GM21825 (cell line): ENCODE measurements around the gene PAK2.
"Not testable (repeated sequence)": the region's sequence is repeated elsewhere in the genome, so short reads cannot be mapped to it uniquely, and the experiment has no call there.

Source experiments
- ATAC-seq: cut with Tn5 transposase; IDR thresholded peaks from one replicate; pipeline ENCODE4 v1.9.1; 2021; ENCODE audit warnings: mild to moderate bottlenecking, moderate library complexity; ENCODE audit not compliant: unreplicated experiment

Gene PAK2

DNA sequence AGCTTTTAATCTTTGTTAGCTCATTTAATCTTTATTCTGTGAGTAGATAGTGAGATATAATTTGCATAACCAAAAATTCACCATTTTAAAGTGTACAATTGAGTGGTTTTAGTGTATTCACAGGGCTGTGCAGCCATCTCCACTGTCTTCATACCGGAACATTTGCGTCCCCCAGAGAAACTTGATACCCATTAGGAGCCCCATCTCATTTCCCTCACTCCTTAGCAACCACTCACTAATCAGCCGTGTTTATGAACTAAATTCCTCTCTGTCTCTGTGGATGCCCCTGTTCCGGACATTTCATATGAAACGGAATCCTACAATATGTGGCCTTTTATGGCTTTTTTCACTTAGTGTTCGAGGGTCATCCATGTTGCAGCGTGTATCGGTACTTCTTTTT is 38.2 kb downstream of the PAK2 start:
- no peak for ATAC-seq

DNA sequence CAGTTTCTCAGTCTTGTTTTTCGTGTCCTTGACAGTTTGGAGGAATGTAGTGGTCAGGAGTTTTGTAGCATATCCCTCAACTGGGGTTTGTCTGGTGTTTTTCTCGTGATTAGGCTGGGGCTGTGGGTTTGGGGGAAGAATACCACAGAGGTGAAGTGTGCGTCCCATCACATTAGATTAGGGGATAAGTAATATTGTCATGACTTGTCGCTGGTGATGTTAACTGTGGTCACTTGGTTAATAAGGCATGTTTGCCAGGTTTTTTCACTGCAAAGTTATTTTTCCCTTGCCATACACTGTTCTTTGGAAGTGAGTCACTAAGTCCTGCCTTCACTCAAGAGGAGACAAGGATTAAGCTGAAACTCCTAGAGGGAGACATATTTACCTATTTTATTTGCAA is 39.1 kb downstream of the PAK2 start:
- ATAC-seq, result no peak

DNA sequence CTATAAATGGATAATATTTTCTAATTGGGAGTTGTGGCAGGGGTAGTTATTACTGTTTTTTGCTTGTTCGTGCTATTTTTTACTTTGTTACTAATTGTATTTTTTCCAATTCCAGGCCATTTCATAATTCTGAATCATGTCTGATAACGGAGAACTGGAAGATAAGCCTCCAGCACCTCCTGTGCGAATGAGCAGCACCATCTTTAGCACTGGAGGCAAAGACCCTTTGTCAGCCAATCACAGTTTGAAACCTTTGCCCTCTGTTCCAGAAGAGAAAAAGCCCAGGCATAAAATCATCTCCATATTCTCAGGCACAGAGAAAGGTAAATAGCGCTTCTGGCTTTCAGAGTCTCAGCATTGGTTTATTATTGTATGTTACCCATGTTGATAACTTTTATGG is 42.9 kb downstream of the PAK2 start:
- ATAC-seq, result no peak

DNA sequence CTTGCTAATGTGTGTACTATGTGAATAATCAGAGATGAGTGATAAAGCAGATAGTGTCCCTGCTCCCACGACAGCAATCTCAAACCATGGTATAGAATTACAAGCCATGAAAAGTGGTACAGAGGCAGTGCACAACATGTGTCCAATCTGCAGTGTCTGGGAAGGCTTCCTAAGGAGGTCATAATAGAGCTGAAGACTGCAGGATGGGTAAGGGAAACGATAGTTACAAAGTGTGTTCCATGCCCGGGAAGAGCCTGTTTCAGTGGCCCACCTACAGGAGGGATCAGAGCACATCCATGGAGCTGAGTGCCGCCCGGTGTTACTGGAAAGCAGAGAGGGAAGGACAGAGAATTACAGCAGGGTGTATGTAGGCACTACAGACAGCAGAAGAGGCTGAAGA is 48.9 kb downstream of the PAK2 start:
- no peak for ATAC-seq

DNA sequence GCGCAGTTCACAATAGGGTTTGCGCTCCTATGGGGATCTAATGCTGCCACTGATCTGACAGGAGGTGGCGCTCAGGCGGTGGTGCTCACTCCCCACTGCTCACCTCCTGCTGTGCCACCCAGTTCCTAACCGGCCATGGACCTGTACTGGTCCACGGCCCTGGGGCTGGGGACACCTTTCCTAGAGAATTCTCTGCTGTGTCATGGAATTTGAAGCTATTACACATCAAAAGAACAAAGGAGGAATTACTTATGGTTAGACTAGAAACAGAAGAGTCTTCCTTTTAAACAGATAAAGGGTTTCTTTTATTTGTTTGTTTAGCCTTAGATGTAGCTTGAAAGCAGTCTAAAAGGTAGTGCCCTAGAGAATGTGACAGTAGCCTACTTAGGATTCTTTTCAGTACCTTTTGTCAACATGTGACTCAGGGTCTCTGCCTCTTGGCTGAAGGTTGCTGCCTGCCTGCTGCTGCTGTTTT is 50.3 kb downstream of the PAK2 start:
- ATAC-seq, result no peak

DNA sequence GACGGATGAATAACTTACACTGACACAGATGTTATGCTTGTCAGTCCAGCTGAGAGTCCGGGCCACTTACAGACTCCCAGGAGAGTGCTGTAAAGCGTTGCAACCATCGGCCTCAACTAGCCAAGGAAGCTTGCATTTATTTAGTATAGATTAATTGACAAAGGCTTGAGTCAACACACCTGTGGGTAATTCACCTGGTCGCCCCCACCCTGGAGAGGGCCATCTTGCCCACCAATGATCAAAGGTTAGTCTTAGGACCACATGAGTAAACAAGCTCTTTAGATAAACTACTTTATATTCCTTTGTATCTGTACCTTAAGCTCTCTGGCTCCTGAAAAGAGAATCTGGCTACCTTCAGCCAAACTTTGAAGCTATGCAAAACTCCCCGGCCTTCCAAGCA is 51.0 kb downstream of the PAK2 start:
- no peak for ATAC-seq

DNA sequence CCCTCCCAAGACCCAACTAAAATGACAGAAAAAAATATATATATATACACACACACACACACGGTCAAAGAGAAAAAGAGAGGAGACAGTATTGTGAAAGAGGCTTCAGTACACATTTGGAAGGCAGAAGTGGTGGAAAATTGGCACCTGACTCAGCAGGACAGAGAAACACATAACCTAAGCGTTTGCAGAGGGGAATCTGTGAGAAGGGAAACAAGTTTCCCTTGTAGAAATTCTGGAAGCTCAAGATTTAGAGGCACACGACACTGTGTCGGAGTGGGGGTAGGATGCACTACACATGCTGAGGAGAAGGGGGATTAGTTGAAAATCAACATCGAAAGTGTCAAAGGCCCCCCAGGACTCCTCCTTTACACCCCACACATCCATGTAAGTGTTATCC is 53.1 kb downstream of the PAK2 start:
- ATAC-seq, result no peak

DNA sequence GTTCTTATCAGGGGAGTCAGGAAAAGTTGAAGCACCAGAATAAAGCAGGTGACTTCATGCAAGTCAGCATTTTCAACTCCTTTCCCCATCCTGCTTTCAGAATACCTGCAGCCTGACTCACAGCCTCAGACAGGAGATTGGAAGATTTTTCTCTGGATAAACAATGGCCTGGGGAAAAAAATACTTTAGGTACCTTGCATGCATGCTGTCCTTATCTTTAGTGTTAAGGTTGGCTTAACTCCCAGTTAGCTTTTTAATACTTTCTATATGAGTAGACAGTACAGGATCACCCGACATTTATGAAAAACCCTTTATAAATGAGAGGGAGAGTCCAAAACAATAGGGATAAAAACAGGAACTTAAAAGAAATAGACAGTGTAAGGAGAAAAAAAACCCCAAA is 53.6 kb downstream of the PAK2 start:
- no peak for ATAC-seq

DNA sequence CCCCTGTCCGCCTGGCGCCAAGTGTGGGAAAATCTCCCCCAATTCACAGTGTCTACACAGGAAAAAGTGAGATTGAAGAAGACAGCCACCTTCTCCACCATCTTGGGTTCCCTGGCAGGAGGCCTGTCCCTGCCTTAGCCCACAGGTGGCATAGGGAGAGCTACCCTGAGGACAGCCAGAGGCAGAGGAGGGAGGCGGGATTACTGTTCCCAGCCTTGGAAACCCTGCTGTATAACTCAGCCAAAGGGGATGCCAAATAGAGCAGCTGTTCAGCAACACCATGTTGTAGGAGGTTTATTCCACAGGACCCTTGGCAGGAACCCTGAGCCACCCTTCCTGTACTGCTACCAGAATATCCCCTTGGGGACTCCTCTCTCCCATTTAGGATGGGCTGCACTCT is 54.8 kb downstream of the PAK2 start:
- no peak for ATAC-seq

DNA sequence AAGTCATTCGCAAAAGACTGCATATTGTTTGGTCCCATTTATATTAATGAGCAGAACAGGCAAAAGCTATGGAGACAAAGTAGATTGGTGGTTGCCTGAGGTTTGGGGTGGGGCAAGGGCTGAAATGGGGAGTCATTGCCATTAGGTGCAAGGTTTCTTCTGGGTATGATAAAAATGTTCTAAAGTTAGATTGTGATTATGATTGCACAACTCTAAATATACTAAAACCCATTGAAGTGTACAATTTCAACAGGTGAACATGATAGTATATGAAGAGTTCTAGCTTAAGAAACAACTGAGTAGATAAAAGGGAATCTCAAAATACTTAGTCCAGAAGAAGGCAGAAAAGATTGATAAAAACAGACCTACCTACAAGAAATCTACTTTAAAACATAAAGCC is 56.7 kb downstream of the PAK2 start:
- no peak for ATAC-seq

DNA sequence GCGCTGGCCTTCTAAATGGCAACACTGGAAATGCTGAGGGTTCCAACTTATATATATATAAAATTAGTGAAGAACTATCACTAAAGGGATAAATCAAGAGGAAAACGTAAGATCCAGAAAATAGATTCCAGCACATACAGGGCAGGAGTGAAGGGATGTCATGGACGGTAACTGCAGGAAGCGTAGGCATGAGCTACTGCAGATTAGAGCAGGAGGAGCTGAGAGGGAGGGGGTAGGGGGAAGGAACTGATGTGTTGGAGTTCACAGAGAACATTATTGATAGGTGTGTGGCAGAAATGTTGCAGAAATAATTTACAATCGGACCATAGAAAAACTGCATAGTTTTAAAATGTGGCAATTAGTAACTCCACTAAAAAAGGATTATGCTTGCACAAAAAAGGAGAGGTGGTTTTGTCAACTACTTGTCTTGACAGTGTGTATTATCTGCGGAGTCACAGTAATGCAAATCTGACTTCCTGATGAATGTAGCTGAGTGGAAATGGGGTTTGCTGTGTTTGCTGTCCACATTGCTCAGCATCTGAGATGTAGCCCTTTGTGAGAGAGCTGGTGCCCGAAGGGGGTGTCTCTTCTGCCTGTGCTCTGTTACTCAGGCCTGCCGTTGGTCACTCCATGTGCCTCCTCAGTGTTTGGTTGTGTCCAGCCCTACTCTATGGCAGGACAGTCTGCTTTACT is 61.2 kb downstream of the PAK2 start:
- ATAC-seq, result no peak

DNA sequence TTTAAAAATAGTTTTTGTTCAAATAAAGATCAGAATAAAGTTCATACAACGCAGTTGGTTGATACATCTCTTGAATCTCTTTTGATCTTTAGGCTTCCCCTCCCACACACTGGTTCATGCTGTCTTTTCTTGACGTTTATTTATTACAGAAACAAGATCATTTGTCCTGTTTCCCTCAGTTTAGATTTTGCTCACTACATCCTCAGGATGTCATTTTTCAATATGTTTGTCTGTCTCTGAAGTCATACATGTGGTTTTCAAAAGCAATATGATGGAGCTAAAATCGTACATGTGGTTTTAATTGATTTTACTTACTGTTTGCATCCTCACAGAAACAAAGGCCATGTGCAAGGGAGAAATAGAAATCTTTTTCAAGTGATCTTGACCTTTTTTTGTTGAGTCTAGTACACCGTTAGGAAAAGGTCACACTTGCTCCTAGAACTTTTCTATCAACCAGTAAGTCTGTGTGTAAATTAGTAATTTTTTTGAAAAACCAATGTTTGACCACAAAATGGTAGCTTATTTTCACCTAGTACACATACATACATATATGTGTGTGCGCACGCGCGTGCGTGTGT is 64.3 kb downstream of the PAK2 start:
- no peak for ATAC-seq

DNA sequence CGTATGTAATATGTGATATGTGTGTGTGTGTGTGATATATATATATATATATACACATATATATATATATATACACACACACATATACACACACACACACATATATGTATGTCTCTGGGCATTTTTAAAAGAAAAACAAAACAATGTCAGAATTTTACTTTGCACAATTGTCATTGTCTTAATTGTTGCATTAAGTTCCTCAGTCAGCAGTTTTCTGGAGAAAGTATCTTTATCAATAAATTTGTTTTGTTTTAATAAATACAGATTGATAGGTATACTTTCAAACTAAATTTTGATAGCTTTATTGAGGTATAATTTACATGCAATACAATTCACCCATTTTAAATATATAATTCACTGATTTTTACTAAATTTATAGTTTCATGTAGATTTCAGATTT is 65.1 kb downstream of the PAK2 start:
- ATAC-seq, result no peak

DNA sequence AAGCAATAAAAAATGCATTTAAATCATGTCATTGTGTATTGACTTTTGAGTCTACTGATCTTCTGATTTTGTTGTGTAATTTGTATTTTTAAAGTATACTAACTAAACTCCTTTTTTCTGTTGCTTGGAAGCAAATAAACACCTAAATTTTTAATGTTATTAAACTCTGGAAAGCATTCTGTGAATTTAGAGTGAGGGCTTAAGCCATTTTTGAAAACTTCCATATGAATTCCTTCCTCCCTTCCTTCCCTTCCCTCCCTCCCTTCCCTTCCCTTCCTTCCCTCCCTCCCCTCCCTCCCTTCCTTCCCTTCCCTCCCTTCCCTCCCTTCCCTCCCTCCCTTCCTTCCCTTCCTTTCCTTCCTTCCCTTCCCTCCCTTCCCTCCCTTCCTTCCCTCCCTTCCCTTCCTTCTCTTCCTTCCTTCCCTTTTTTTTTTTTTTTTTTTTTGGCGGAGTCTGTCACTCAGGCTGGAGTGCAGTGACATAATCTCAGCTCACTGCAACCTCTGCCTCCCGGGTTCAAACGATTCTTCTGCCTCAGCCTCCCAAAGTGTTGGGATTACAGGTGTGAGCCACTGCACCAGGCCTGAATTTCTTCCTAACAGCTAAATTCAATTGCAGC is 71.4 kb downstream of the PAK2 start:
- no peak for ATAC-seq

DNA sequence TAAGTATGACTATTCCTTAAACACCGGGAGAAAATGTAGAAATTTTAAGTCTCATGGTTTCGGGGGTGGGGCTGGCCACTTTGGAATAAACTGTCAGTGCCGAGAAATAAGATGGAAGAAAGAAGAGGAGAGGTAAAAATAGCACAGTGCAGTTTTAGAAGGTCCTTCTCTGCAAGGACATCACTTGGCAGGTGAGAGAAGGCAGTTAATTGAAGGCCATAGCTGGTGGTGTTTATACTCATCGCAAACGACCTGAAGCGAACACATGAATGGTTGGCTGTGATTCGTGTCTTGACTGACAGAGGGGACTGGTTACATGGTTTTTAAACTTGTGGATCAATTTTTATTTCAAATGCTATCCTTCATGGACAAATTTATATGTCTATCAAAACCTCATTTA is 73.2 kb downstream of the PAK2 start:
- ATAC-seq, result no peak

DNA sequence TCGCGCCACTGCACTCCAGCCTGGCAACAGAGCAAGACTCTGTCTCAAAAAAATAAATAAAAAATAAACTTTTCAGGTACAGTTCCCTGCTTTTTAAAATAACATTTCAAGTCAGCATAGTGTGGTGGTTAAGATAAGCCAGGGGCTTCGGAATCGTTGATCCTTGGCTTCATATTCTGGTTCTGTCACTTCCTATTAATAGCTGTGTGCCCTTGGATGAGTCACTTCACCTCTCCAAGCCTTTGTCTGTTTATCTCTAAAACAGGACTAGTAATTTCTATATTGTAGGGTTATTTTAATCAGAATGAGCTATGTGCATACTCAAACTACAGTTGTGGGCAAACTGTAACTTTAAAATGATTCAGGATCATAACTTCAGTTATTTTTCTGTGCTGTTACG is 74.2 kb downstream of the PAK2 start:
- ATAC-seq, result no peak

DNA sequence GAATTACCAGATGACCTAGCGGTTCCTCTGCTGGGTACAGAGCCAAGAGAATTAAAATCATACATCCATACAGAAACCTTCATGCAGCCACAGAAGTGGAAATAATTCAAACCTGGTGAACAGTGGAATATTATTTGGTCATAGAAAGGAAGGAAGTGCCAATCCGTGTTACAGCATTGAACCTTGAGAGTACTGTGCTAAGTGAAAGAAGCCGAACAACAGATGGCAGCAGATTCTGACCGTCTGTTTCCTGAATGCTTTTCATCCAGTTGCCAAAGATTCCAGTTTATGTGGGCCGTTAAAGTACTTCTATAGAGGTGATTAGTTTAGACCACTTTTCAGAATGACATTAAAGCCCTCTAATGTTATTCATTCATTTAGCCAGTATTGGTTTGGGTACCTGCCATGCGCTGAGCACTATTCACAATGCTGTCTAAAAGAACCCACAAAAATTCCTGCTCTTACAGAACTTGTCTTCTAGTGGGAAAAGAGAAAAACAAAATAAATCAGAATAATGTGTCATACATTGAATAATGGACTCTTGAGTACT is 82.2 kb downstream of the PAK2 start:
- no peak for ATAC-seq

DNA sequence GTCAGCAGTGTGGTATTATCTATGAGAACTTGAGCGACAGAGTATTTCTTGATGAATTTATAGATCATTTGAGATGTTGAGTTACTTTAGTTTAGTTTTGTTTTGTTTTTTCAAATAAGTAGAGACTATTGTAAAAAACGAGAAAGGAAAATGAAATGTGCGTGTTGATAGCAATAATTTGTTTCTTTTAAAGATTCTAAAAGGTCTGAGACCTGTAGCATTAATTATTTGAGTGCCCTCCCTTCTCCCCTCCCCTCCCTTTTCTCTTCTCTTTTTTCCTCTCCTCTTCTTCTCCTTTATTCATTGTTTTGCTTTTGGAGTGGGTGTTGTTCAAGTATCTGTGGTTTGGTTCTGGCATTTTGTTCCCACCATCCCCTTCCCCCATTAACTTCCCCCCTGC is 90.0 kb downstream of the PAK2 start:
- ATAC-seq, result not testable (repeated sequence)

DNA sequence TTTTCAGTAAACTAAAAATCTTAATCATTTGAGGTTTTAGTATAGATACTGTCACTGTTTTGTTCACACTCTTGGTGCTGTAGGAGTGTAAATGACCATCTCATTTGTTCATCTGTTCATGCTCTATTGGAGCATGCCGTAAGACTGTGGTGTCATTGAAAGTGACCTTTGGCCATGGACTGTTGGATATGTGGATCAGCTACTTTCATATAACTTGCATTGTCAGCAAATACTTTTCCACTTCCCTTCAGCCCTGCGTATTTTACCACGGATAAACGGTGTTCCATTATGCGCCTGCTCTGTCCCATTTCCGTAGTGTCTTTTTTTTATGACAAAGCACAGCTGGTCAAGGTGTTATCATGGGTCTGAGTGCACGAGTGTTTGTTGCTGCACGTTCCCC is 95.4 kb downstream of the PAK2 start:
- no peak for ATAC-seq

DNA sequence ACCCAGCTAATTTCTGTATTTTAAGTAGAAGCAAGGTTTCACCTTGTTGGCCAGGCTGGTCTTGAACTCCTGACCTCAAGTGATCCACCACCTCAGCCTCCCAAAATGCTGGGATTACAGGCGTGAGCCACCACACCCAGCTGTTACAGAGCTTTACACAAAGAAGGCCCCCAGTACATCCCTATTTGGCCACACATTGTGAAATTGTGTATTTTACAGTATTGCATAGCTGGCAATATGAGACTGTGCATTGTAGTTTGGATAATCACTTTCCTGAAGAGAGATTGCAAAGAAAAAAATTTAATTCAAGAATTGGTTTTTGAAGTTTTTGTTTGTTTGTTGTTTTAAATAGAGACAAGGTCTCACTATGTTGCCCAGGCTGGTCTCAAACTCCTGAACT is 97.0 kb downstream of the PAK2 start:
- ATAC-seq, result not testable (repeated sequence)

DNA sequence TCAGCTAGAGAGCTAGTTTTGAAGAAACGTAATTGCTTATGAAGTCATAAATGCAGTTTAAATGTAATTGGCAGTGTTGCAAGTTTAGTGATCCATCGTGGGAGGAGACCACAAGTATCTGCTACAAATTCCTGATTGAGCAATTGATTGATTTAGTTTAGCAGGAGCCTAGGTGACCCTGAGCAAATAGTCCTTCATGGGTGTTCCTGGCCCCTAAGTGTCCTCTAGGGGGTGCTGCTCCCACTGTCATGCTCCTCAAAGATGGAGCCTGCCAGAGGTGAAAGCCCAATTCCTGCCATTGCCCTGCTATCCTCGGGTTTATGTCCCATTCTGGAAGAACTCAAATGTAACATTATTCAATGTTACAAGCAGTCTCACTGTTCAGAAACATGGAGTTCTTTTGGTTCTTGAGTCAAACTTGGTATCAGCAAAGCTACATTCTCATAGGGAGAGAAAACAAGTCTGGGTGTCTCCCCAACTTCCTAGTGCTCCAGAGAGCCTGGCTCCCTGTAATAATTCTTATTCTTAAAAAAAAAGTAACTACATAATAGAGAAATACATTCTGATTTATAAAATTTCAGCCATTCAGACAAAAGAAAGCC is 98.3 kb downstream of the PAK2 start:
- ATAC-seq, result peak; percentile 67

DNA sequence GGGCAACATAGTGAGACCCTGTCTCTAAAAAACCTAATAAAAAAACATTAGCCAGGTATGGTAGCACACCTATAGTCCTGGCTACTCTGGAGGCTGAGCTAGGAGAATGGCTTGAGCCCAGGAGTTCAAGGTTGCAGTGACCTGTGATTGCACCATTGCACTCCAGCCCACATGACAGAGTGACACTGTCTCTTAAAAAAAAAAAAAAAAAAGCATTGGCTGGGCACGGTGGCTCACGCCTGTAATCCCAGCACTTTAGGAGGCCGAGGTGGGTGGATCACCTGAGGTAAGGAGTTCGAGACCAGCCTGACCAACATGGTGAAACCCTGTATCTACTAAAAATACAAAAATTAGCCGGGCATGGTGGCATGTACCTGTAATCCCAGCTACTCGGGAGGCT is 99.7 kb downstream of the PAK2 start:
- not testable (repeated sequence) for ATAC-seq
